GM23248 (cell line): ENCODE measurements around the gene UBASH3B.
"Not testable (repeated sequence)": the region's sequence is repeated elsewhere in the genome, so short reads cannot be mapped to it uniquely, and the experiment has no call there.

Source experiments
- EZH2 ChIP-seq: fragments of 200-600 bp; sonication (generic); IDR thresholded peaks from 2 replicates; pipeline ENCODE4 v1.6.1; 2018; ENCODE audit warnings: antibody characterized with exemption, mild to moderate bottlenecking; ENCODE audit not compliant: insufficient read depth, poor library complexity, severe bottlenecking
- EZH2phosphoT487 ChIP-seq: fragments of 200-600 bp; sonication (generic); IDR thresholded peaks from 2 replicates; pipeline ENCODE4 v1.6.1; 2018; ENCODE audit warnings: antibody characterized with exemption, moderate library complexity, mild to moderate bottlenecking, low read depth; ENCODE audit not compliant: insufficient read depth

DNA sequence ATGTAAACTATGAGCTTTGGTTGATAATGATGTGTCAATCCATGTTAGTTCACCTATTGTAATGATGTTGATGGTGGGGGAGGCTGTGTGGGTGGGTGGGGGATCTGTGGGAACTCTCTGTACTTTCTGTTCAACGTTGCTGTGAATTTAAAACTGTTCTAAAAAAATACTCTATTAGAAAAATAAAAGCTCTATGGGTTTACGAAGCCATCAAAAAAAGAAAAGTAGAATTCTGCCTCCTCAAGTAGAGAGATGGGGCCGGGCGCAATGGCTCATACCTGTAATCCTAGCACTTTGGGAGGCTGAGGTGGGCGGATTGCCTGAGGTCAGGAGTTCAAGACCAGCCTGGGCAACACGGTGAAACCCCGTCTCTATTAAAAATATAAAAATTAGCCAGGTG, 30.0 kb upstream of the UBASH3B start:
- TF ChIP-seq EZH2, EZH2phosphoT487: not testable (repeated sequence)
